ENCODE data around the gene ST7L.
"Not testable (repeated sequence)": the region's sequence is repeated elsewhere in the genome, so short reads cannot be mapped to it uniquely, and the experiment has no call there.

ST7L gene

GRCh38 chr1:112513112-112513870, 105.7 kb downstream of the ST7L start:
- no peak for DNase-seq

- DNase-seq = no peak
Measured at GRCh38 chr1:112511897-112512296, 107.0 kb downstream of the ST7L start.

- DNase-seq = no peak
Measured at GRCh38 chr1:112510340-112510739, 108.6 kb downstream of the ST7L start.

GRCh38 chr1:112509660-112510178, 109.2 kb downstream of the ST7L start:
- no peak for DNase-seq

- no peak for DNase-seq
Measured at GRCh38 chr1:112509005-112509659, 109.8 kb downstream of the ST7L start.

- DNase-seq = no peak
Measured at GRCh38 chr1:112508278-112509004, 110.5 kb downstream of the ST7L start, which contains the start of gene WNT2B. Gene WNT2B, plus strand, starts transcription at chr1:112508965. Its CDS starts 298 bp downstream, at chr1:112509263.

GRCh38 chr1:112507921-112508277, 111.0 kb downstream of the ST7L start:
- no peak for DNase-seq

- no peak for DNase-seq
Measured at GRCh38 chr1:112507336-112507735, 111.6 kb downstream of the ST7L start.

GRCh38 chr1:112506731-112507130, 112.2 kb downstream of the ST7L start:
- no peak for DNase-seq

GRCh38 chr1:112506306-112506705, 112.6 kb downstream of the ST7L start:
- DNase-seq = no peak

GRCh38 chr1:112505878-112506277, 113.1 kb downstream of the ST7L start:
- no peak for DNase-seq

GRCh38 chr1:112505400-112505785, 113.5 kb downstream of the ST7L start:
- DNase-seq = no peak

- DNase-seq = no peak
Measured at GRCh38 chr1:112504661-112505399, 114.1 kb downstream of the ST7L start.

- no peak for DNase-seq
Measured at GRCh38 chr1:112504001-112504660, 114.8 kb downstream of the ST7L start.

GRCh38 chr1:112502826-112503225, 116.1 kb downstream of the ST7L start:
- DNase-seq = no peak

GRCh38 chr1:112501810-112502641, 116.9 kb downstream of the ST7L start:
- DNase-seq = no peak

- DNase-seq = no peak
Measured at GRCh38 chr1:112496290-112496689, 122.7 kb downstream of the ST7L start.

GRCh38 chr1:112493351-112493750, 125.6 kb downstream of the ST7L start:
- DNase-seq = no peak

GRCh38 chr1:112492076-112492475, 126.9 kb downstream of the ST7L start:
- no peak for DNase-seq

- no peak for DNase-seq
Measured at GRCh38 chr1:112488141-112488540, 130.8 kb downstream of the ST7L start.

GRCh38 chr1:112487686-112488085, 131.3 kb downstream of the ST7L start:
- DNase-seq = not testable (repeated sequence)

All from NCI-H524 treated with DMSO at 0.1 percent for 48 hours (cell line).